GM19023 (cell line): ENCODE measurements around the gene CTSA.
A peak's percentile ranks its signal among the peaks of the same experiment; 100 is the strongest.
"Not testable (repeated sequence)": the region's sequence is repeated elsewhere in the genome, so short reads cannot be mapped to it uniquely, and the experiment has no call there.

Experiments
- ATAC-seq: cut with Tn5 transposase; IDR thresholded peaks from one replicate; pipeline ENCODE4 v1.9.1; 2021; ENCODE audit warnings: mild to moderate bottlenecking, moderate library complexity; ENCODE audit not compliant: unreplicated experiment

The CTSA gene

GRCh38 chr20:45863543-45864470 is 27.3 kb upstream of the CTSA start:
- ATAC-seq: no peak

- no peak for ATAC-seq
Measured at GRCh38 chr20:45866454-45866853, 24.7 kb upstream of the CTSA start.

- no peak for ATAC-seq
Measured at GRCh38 chr20:45867136-45867818, 23.9 kb upstream of the CTSA start.

- ATAC-seq: no peak
Measured at GRCh38 chr20:45867819-45868176, 23.3 kb upstream of the CTSA start.

- no peak for ATAC-seq
Measured at GRCh38 chr20:45872626-45873025, 18.5 kb upstream of the CTSA start.

GRCh38 chr20:45873409-45874103 is 17.6 kb upstream of the CTSA start:
- ATAC-seq: no peak

GRCh38 chr20:45874104-45874481 is 17.0 kb upstream of the CTSA start:
- not testable (repeated sequence) for ATAC-seq

GRCh38 chr20:45874576-45874975 is 16.6 kb upstream of the CTSA start:
- no peak for ATAC-seq

- ATAC-seq: no peak
Measured at GRCh38 chr20:45878076-45878761, 12.9 kb upstream of the CTSA start.

- peak; percentile 98 for ATAC-seq
Measured at GRCh38 chr20:45880988-45881788, 9.9 kb upstream of the CTSA start, which contains the start of gene ZSWIM1. Gene ZSWIM1 (plus strand): TSS chr20:45881227. CDS start chr20:45882593, 1,366 bp downstream.

GRCh38 chr20:45882469-45883099 is 8.6 kb upstream of the CTSA start:
- ATAC-seq: no peak

GRCh38 chr20:45883100-45883469 is 8.1 kb upstream of the CTSA start:
- no peak for ATAC-seq

- no peak for ATAC-seq
Measured at GRCh38 chr20:45886590-45887345, 4.4 kb upstream of the CTSA start.

GRCh38 chr20:45887346-45887715 is 3.8 kb upstream of the CTSA start, which contains the start of gene SPATA25:
Gene SPATA25 (minus strand): TSS chr20:45887622. CDS start chr20:45887590, 32 bp downstream.
- ATAC-seq: no peak

- ATAC-seq: no peak
Measured at GRCh38 chr20:45888681-45889080, 2.5 kb upstream of the CTSA start.

- ATAC-seq: peak; percentile 19
Measured at GRCh38 chr20:45890077-45890984, 804 bp upstream of the CTSA start.

- ATAC-seq: no peak
Measured at GRCh38 chr20:45892049-45892825, 1.1 kb downstream of the CTSA start.
